K562 (cell line): ENCODE measurements around the gene MED13L. TPM values are rescaled to one million over a fixed set of nuclear protein-coding genes. Genes with fewer than 3 reads are reported as not detected.
A peak's percentile ranks its signal among the peaks of the same experiment; 100 is the strongest.

Source experiments
- ATAC-seq: fragments of 200-7000 bp; cut with Tn5 transposase; 3 replicates; pipeline ENCODE4 v1.9.1; 2020; ENCODE audit warnings: moderate library complexity
- BruUV-seq: library from RNA; stranded (reverse); fragments of 400-500 nt; replicated peaks from 2 replicates; lab custom pipeline; 2021; lab: Mats Ljungman, UMichigan
- CTCF ChIA-PET: fragments of 300-600 bp; formaldehyde crosslinking; extraction: SDS; loops from one replicate; lab custom pipeline; 2021; ENCODE audit warnings: low intra/inter-chr PET ratio; lab: Yijun Ruan, JAX
- POLR2A ChIA-PET: fragments of 300-600, 350-650 bp; sonication (Branson Sonifier 250); formaldehyde crosslinking; extraction: SDS; loops from one replicate; lab custom pipeline; 2021; ENCODE audit warnings: antibody characterized with exemption, inconsistent platforms; lab: Yijun Ruan, JAX
- DNase-seq, 4 experiments: peaks; one replicate each; pipeline versions ENCODE4 v3.0.0 to v3.0.0-alpha.2; 2011 to 2018; ENCODE audit warnings: low spot score in 3 of 4, mixed read lengths in 3 of 4; ENCODE audit errors: extremely low read depth in 1 of 4
- FAIRE-seq: peaks from 2 replicates; lab custom pipeline; 2011; peaks lifted over from hg19 to GRCh38; lab: Jason Lieb, UNC
- H2AFZ ChIP-seq: 2 replicates; pipeline ENCODE4 v1.6.0; 2011; ENCODE audit warnings: low read depth, low read length, control low read depth, inconsistent platforms
- H3K27ac ChIP-seq: fragments of 200-600 bp; 3 replicates; pipeline ENCODE4 v1.8.0; 2011; ENCODE audit warnings: low read depth, mild to moderate bottlenecking, control low read depth, inconsistent platforms, low read length, moderate library complexity, mixed read lengths; ENCODE audit errors: extremely low read depth
- H3K27me3 ChIP-seq, 2 experiments: fragments of 300-600 bp in 1 of 2; 2 replicates in 1 of 2; 3 replicates in 1 of 2; pipeline versions ENCODE4 v1.6.0 to v1.8.0; 2011; ENCODE audit warnings: inconsistent platforms in 2 of 2, low read length in 2 of 2, mild to moderate bottlenecking in 1 of 2, mixed read lengths in 1 of 2, moderate library complexity in 1 of 2; ENCODE audit not compliant: control insufficient read depth in 2 of 2, insufficient read depth in 2 of 2
- H3K36me3 ChIP-seq: fragments of 300-600 bp; 3 replicates; pipeline ENCODE4 v1.8.0; 2011; ENCODE audit warnings: mild to moderate bottlenecking, low read length, inconsistent platforms; ENCODE audit not compliant: control insufficient read depth, insufficient read depth
- H3K4me1 ChIP-seq, 2 experiments: fragments of 200-600 bp in 1 of 2; replicated peaks in 1 of 2; 2 replicates in 1 of 2; 3 replicates in 1 of 2; pipeline versions ENCODE4 v1.5.1 to v1.8.0; 2011; ENCODE audit warnings: inconsistent platforms in 2 of 2, low read length in 2 of 2, mild to moderate bottlenecking in 1 of 2, mixed read lengths in 1 of 2, moderate library complexity in 1 of 2; ENCODE audit not compliant: control insufficient read depth in 2 of 2, insufficient read depth in 2 of 2
- H3K4me2 ChIP-seq: 2 replicates; pipeline ENCODE4 v1.6.1; 2011; ENCODE audit warnings: low read length, control low read depth, inconsistent platforms, mixed read lengths; ENCODE audit not compliant: insufficient read depth
- H3K4me3 ChIP-seq: fragments of 200-600 bp; sonication (generic), shearing (Covaris generic); 2 replicates; pipeline ENCODE4 v1.5.1; 2016; ENCODE audit warnings: control low read depth, inconsistent platforms
- H3K79me2 ChIP-seq: fragments of 200-600 bp; 3 replicates; pipeline ENCODE4 v1.8.0; 2011; ENCODE audit warnings: low read length, inconsistent platforms; ENCODE audit not compliant: control insufficient read depth, insufficient read depth
- H3K9ac ChIP-seq, 2 experiments: 2 replicates each; pipeline versions ENCODE4 v1.6.0 to v1.6.1; 2011; ENCODE audit warnings: low read depth in 2 of 2, low read length in 2 of 2, control low read depth in 1 of 2, inconsistent platforms in 1 of 2, mild to moderate bottlenecking in 1 of 2, mixed read lengths in 1 of 2; ENCODE audit not compliant: insufficient read depth in 1 of 2
- H3K9me1 ChIP-seq: one replicate; pipeline ENCODE4 v1.6.0; 2011; ENCODE audit warnings: inconsistent platforms, mild to moderate bottlenecking, low read length, moderate library complexity; ENCODE audit not compliant: control insufficient read depth, insufficient read depth
- H3K9me3 ChIP-seq: replicated peaks from 2 replicates; pipeline ENCODE4 v1.5.1; 2011; ENCODE audit warnings: low read depth, low read length, inconsistent platforms; ENCODE audit not compliant: control insufficient read depth, insufficient read depth
- H4K20me1 ChIP-seq: replicated peaks from 2 replicates; pipeline ENCODE4 v1.6.1; 2011; ENCODE audit warnings: low read length, inconsistent platforms, mixed read lengths; ENCODE audit not compliant: control insufficient read depth, insufficient read depth
- CHD4 ChIP-seq: fragments of 200-600 bp; sonication (generic); IDR thresholded peaks from 3 replicates; pipeline ENCODE4 v1.6.1; 2012; ENCODE audit warnings: low read depth, mild to moderate bottlenecking, mixed read lengths, low read length, inconsistent platforms; ENCODE audit not compliant: insufficient read depth, insufficient replicate concordance, poor library complexity, severe bottlenecking
- DACH1 ChIP-seq: fragments of 450-650 bp; IDR thresholded peaks from 2 replicates; pipeline ENCODE4 v1.6.1; 2018; ENCODE audit not compliant: partially characterized antibody
- NFRKB ChIP-seq: fragments of 450-650 bp; IDR thresholded peaks from 2 replicates; pipeline ENCODE4 v1.6.1; 2016; ENCODE audit warnings: low read depth
- NR2C2 ChIP-seq, 2 experiments: fragments of 200-800 bp in 1 of 2; sonication (Bioruptor generic) in 1 of 2; sonication (generic) in 1 of 2; formaldehyde crosslinking in 1 of 2; IDR thresholded peaks; 2 replicates each; pipeline versions ENCODE4 v1.6.1 to v1.8.0; 2016 to 2022; ENCODE audit warnings: mild to moderate bottlenecking in 1 of 2, missing compliant biosample characterization in 1 of 2, missing genetic modification characterization in 1 of 2, missing genetic modification reagents in 1 of 2
- PBX2 ChIP-seq, 2 experiments: IDR thresholded peaks in 1 of 2; conservative IDR thresholded peaks in 1 of 2; 2 replicates each; pipeline ENCODE4 v1.6.1; 2016; ENCODE audit warnings: low read depth in 2 of 2, mild to moderate bottlenecking in 1 of 2, missing compliant biosample characterization in 1 of 2, missing genetic modification characterization in 1 of 2, moderate library complexity in 1 of 2
- PCBP1 ChIP-seq: fragments of 200-400 bp; formaldehyde crosslinking; IDR thresholded peaks from 2 replicates; pipeline ENCODE4 v1.6.1; 2018; ENCODE audit warnings: mild to moderate bottlenecking, low read depth, low read length; ENCODE audit not compliant: poor library complexity, severe bottlenecking
- TEAD2 ChIP-seq: fragments of 450-650 bp; IDR thresholded peaks from 2 replicates; pipeline ENCODE4 v1.6.1; 2016; ENCODE audit warnings: missing genetic modification characterization, control low read depth, missing compliant biosample characterization
- THRAP3 ChIP-seq: fragments of 450-650 bp; IDR thresholded peaks from 2 replicates; pipeline ENCODE4 v1.6.1; 2016; ENCODE audit warnings: mild to moderate bottlenecking, inconsistent platforms, borderline replicate concordance
- TRIM28 ChIP-seq: fragments of 450-650 bp; IDR thresholded peaks from 2 replicates; pipeline ENCODE4 v1.6.1; 2017
- TSC22D4 ChIP-seq: fragments of 450-650 bp; IDR thresholded peaks from 2 replicates; pipeline ENCODE4 v1.6.1; 2016; ENCODE audit warnings: missing genetic modification characterization, missing biosample characterization, control low read depth
- TSHZ1 ChIP-seq: fragments of 250-450 bp; sonication (Bioruptor Pico); IDR thresholded peaks from 2 replicates; pipeline ENCODE4 v1.4.0; 2020; ENCODE audit warnings: mild to moderate bottlenecking, moderate library complexity
- ZNF274 ChIP-seq: IDR thresholded peaks from 2 replicates; pipeline ENCODE4 v1.6.1; 2011; ENCODE audit warnings: low read depth, mild to moderate bottlenecking, low read length, moderate library complexity, borderline replicate concordance
- ZNF785 ChIP-seq: fragments of 250-450 bp; sonication (Bioruptor Pico); IDR thresholded peaks from 2 replicates; pipeline ENCODE4 v1.4.0; 2020; ENCODE audit warnings: mild to moderate bottlenecking
- WGBS: fragments of 100-300 bp; shearing (Covaris generic); methylation state at CpG from one replicate; pipeline ENCODE4 v1.1.6; 2016; ENCODE audit warnings: low coverage, mixed read lengths; ENCODE audit not compliant: insufficient coverage; ENCODE audit errors: missing lambda C conversion rate; 5-methylcytosine and 5-hydroxymethylcytosine counted together
- in situ Hi-C: fragments of 300-500 bp; cut with MboI; formaldehyde crosslinking; loops from 4 replicates; pipeline ENCODE4 v1.15.0; 2018; ENCODE audit warnings: inconsistent platforms, mixed read lengths
- intact Hi-C: fragments of 100-400 bp; cut with micrococcal nuclease; formaldehyde crosslinking; loops from 2 replicates; pipeline ENCODE4 v1.14.2; 2022
- polyA plus RNA-seq, 8 experiments: library from polyadenylated mRNA; depleted of rRNA in 4 of 8; stranded (reverse) in 5 of 8; unstranded in 3 of 8; fragments of >200 nt; fragmentation: Nextera tagmentation in 2 of 8; fragmentation: Illumina TruSeq in 1 of 8; extraction: Ambion mirVana in 2 of 8; extraction: Trizol in 1 of 8; gene quantifications; 2 replicates each; pipeline versions ENCODE4 v1.2.1 to v1.2.3, GENCODE V29; 2011 to 2014; ENCODE audit warnings: inconsistent platforms in 1 of 8, missing spikeins in 1 of 8
- total RNA-seq, 7 experiments: library from RNA; depleted of rRNA in 6 of 7; stranded (reverse); fragments of >200 nt in 6 of 7; fragmentation: Illumina TruSeq in 2 of 7; extraction: Trizol in 2 of 7; gene quantifications; 2 replicates each; pipeline versions ENCODE4 v1.2.1 to v1.2.3, GENCODE V29; 2011 to 2021; ENCODE audit warnings: low replicate concordance in 1 of 7

MED13L gene
- total and polyA plus RNA-seq, 9 of the 15 experiments (the other 6 are each of a cell fraction or from before 2014, with no cell fraction given), result 13.4 to 90.3 (median 36.9) TPM

GRCh38 chr12:116265351-116266147 is 11.9 kb downstream of the MED13L start:
- Histone ChIP-seq H2AFZ (no peak overlapping the region), H3K9me3 (no peaks in the 10 kb centered on the region), H3K9ac (0 out of 4 replicates have a peak overlapping the region, but pooled peaks of 1 of the 2 experiments have one; percentile 4), H3K4me1 (peaks cover 9 to 35% of the 10 kb centered on the region in 2 experiments), H3K27ac (no peak overlapping the region), H3K79me2 (peaks cover 99% of the 10 kb centered on the region), H3K4me3 (no peak overlapping the region), H3K4me2 (no peak overlapping the region; the same call in 1 of the 2 replicates), H3K27me3 (no peaks in the 10 kb centered on the region; a peak in 1 of 5 replicates), H4K20me1 (peaks cover 52% of the 10 kb centered on the region), H3K36me3 (no peaks in the 10 kb centered on the region), H3K9me1 (no peaks in the 10 kb centered on the region)
- BruUV-seq, result TSS peak; percentile 4
- ATAC-seq, result no peak
- no peak for DNase-seq
- in situ Hi-C loops (no loop called here), intact Hi-C loops (no loop called here)
- peak; percentile 56 for FAIRE-seq
- POLR2A ChIA-PET, result interaction anchor here (0.7 to 2.2 kb wide), 3 partner anchors 8 to 483 kb away, joined by 3 to 9 read pairs (median 5); no protein-coding TSS in a partner anchor
- CTCF ChIA-PET, result no interaction called here
- no peak for TF ChIP-seq ZNF274
- no peak for TF ChIP-seq NFRKB
- no peak for TF ChIP-seq PBX2 (CRISPR knock-in tag; IDR thresholded peaks at IDR 0.05; ENCODE audit: low read depth)
- no peak for TF ChIP-seq PBX2 (tag; conservative IDR thresholded peaks at IDR 0.05; ENCODE audit: low read depth)
- no peak for TF ChIP-seq TEAD2 (tag)
- TF ChIP-seq PCBP1, result no peak
- TF ChIP-seq TSHZ1 (CRISPR knock-in tag), result no peak
- no peak for TF ChIP-seq NR2C2 (CRISPR knock-in tag; IDR thresholded peaks at IDR 0.05)
- TF ChIP-seq NR2C2 (tag; IDR thresholded peaks at IDR 0.05), result no peak
- no peak for TF ChIP-seq TRIM28
- no peak for TF ChIP-seq TSC22D4 (tag)
- TF ChIP-seq THRAP3, result no peak
- no peak for TF ChIP-seq ZNF785 (CRISPR knock-in tag)
- no peak for TF ChIP-seq DACH1
- TF ChIP-seq CHD4, result no peak
- WGBS, result 53% methylated on average over 7 of the region's 7 CpGs
